Measurements from ENCODE around the gene FBXO2.

Gene FBXO2

GRCh38 chr1:11600836-11601235, 53.4 kb downstream of the FBXO2 start:
- H3K4me3 ChIP-seq = no peak overlapping the region
- DNase-seq = no peak
- no peaks in the 10 kb centered on the region for H3K9me3 ChIP-seq
- no peak for TF ChIP-seq CTCF (IDR thresholded peaks at IDR 0.05)
- peaks cover 0 to 56% of the 10 kb centered on the region in 2 donors for H3K27me3 ChIP-seq
- intact Hi-C loops (cut with DNase I; ENCODE audit: low total_unique reads) = no loop called here
- H3K4me1 ChIP-seq = no peaks in the 10 kb centered on the region
- H3K27ac ChIP-seq = no peak overlapping the region
- no peaks in the 10 kb centered on the region for H3K36me3 ChIP-seq

GRCh38 chr1:11599891-11600576, 54.2 kb downstream of the FBXO2 start:
- H3K27me3 ChIP-seq = peaks cover 0 to 61% of the 10 kb centered on the region in 2 donors
- no peak for TF ChIP-seq CTCF (IDR thresholded peaks at IDR 0.05)
- H3K4me1 ChIP-seq = no peaks in the 10 kb centered on the region
- intact Hi-C loops (cut with DNase I; ENCODE audit: low total_unique reads) = no loop called here
- H3K36me3 ChIP-seq = no peaks in the 10 kb centered on the region
- H3K9me3 ChIP-seq = no peaks in the 10 kb centered on the region
- H3K27ac ChIP-seq = no peak overlapping the region
- no peak overlapping the region for H3K4me3 ChIP-seq
- no peak for DNase-seq

- TF ChIP-seq CTCF (IDR thresholded peaks at IDR 0.05) = no peak
- peaks cover 0 to 77% of the 10 kb centered on the region in 2 donors for H3K27me3 ChIP-seq
- H3K27ac ChIP-seq = no peak overlapping the region
- intact Hi-C loops (cut with DNase I; ENCODE audit: low total_unique reads) = no loop called here
- H3K4me1 ChIP-seq = no peaks in the 10 kb centered on the region
- no peak overlapping the region for H3K4me3 ChIP-seq
- H3K9me3 ChIP-seq = no peaks in the 10 kb centered on the region
- H3K36me3 ChIP-seq = no peaks in the 10 kb centered on the region
- DNase-seq = no peak
Observed at GRCh38 chr1:11598461-11598860, 55.8 kb downstream of the FBXO2 start.
